SK-N-MC (cell line): ENCODE data around the gene MEIS3.

ENCODE experiments used
- DNase-seq: peaks from one replicate; pipeline ENCODE4 v3.0.0-alpha.2; 2011; ENCODE audit warnings: low read depth, low spot score
- H3K27ac ChIP-seq: fragments of 200-600 bp; sonication (generic); 2 replicates; pipeline ENCODE4 v1.5.1; 2016; ENCODE audit warnings: mixed run types
- H3K36me3 ChIP-seq: fragments of 200-600 bp; sonication (generic); 2 replicates; pipeline ENCODE4 v1.6.1; 2017; ENCODE audit warnings: antibody characterized with exemption, low read length, mixed read lengths; ENCODE audit not compliant: insufficient read depth
- H3K4me3 ChIP-seq: fragments of 200-600 bp; sonication (generic); 2 replicates; pipeline ENCODE4 v1.5.1; 2016
- H3K9ac ChIP-seq: fragments of 200-600 bp; sonication (generic); 2 replicates; pipeline ENCODE4 v1.8.0; 2017; ENCODE audit warnings: mixed run types, mixed read lengths; ENCODE audit not compliant: insufficient read length
- H3K9me3 ChIP-seq: fragments of 200-600 bp; sonication (generic); 2 replicates; pipeline ENCODE4 v1.6.1; 2017; ENCODE audit warnings: low read depth, mild to moderate bottlenecking, antibody characterized with exemption, low read length, moderate library complexity, mixed read lengths
- EZH2 ChIP-seq: fragments of 200-600 bp; sonication (generic); IDR thresholded peaks from one replicate; pipeline ENCODE4 v1.6.1; 2017; ENCODE audit warnings: antibody characterized with exemption
- FOXP2 ChIP-seq: optimal IDR thresholded peaks from 2 replicates; pipeline ENCODE3; 2011; ENCODE audit warnings: mild to moderate bottlenecking, moderate library complexity; ENCODE audit not compliant: insufficient read depth; ENCODE audit errors: extremely low read length, control extremely low read depth
- POLR2AphosphoS5 ChIP-seq: IDR thresholded peaks from 2 replicates; pipeline ENCODE4 v1.6.1; 2012; ENCODE audit warnings: mild to moderate bottlenecking, low read depth, low read length, borderline replicate concordance

Gene MEIS3

GRCh38 chr19:47419030-47419783 lies at the start of gene MEIS3:
Gene MEIS3, minus strand, starts transcription at chr19:47419527. Its CDS starts 446 bp downstream, at chr19:47419081.
- Histone ChIP-seq H3K27ac (no peak within 1 kb of the TSS), H3K9me3 (no peaks in the 10 kb centered on the region), H3K4me3 (peak within 1 kb of the TSS; percentile 51), H3K36me3 (no peaks in the 10 kb centered on the region), H3K9ac (no peak within 1 kb of the TSS)
- DNase-seq = no peak
- TF ChIP-seq POLR2AphosphoS5 (no peak), FOXP2 (no peak), EZH2 (no peak)

GRCh38 chr19:47467914-47468313 lies 48.6 kb upstream of the MEIS3 start:
- no peak overlapping the region for H3K27ac ChIP-seq
- H3K9ac ChIP-seq = no peak overlapping the region

DNA sequence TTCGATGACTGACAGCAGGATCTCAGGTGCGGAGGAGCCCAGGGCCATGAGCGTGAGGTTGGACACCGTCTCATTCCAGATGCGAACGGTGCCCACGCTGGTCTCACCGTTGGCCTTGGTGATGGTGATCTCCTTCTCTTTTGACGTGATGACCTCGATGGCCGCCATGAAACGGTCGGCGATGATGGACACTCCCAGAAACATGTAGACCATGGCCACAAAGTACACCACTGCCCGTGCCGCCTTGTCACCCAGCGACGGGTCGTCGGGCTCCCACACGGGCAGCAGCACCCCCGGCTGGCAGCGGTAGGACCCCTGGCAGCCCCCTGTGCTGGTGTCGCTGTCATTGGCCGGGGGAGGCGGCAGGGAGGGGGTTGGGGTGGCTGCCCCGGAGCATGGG lies 46.6 kb upstream of the MEIS3 start:
- H3K27ac ChIP-seq = no peak overlapping the region
- H3K9ac ChIP-seq = no peak overlapping the region
- TF ChIP-seq POLR2AphosphoS5 (no peak), FOXP2 (no peak), EZH2 (no peak)

More at GRCh38 chr19:47467914-47468313, 48.6 kb upstream of the MEIS3 start:
- H3K4me3 ChIP-seq = no peak overlapping the region
- DNase-seq = no peak
- TF ChIP-seq POLR2AphosphoS5 (no peak), EZH2 (no peak), FOXP2 (no peak)
- no peaks in the 10 kb centered on the region for H3K9me3 ChIP-seq
- H3K36me3 ChIP-seq = no peaks in the 10 kb centered on the region

GRCh38 chr19:47464675-47465419 lies 45.5 kb upstream of the MEIS3 start:
- DNase-seq = no peak
- Histone ChIP-seq H3K4me3 (no peak overlapping the region), H3K9ac (no peak overlapping the region), H3K27ac (no peak overlapping the region), H3K36me3 (no peaks in the 10 kb centered on the region), H3K9me3 (no peaks in the 10 kb centered on the region)
- no peak for TF ChIP-seq POLR2AphosphoS5
- TF ChIP-seq EZH2 = no peak
- no peak for TF ChIP-seq FOXP2

More for the DNA sequence above, 46.6 kb upstream of the MEIS3 start:
- H3K36me3 ChIP-seq = no peaks in the 10 kb centered on the region
- no peak for DNase-seq
- H3K4me3 ChIP-seq = no peak overlapping the region
- no peaks in the 10 kb centered on the region for H3K9me3 ChIP-seq

DNA sequence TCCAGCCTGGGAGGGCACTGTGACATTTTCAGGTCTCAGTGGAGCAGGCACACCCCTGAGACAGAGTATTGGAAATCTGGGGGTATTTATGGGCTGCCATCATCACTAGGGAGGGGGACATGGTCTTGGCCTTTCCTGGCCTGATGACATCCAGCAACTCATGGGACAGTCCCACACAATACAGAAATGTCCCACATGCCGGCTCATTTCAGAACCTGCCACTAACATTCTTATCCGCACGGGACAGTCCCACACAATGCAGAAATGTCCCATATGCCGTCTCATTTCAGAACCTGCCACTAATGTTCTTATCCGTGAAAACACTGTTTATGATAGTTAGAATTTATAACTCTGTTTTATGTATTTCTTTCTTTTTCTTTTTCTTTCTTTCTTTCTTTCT lies 42.5 kb upstream of the MEIS3 start:
- H3K4me3 ChIP-seq = no peak overlapping the region
- no peak for DNase-seq
- no peaks in the 10 kb centered on the region for H3K36me3 ChIP-seq
- no peak overlapping the region for H3K9ac ChIP-seq
- H3K27ac ChIP-seq = no peak overlapping the region
- no peak for TF ChIP-seq EZH2
- no peak for TF ChIP-seq FOXP2
- no peak for TF ChIP-seq POLR2AphosphoS5
- H3K9me3 ChIP-seq = no peaks in the 10 kb centered on the region

GRCh38 chr19:47459477-47459876 lies 40.1 kb upstream of the MEIS3 start:
- H3K9me3 ChIP-seq = 0 out of 2 replicates have a peak, but pooled peaks cover 5% of the 10 kb centered on the region
- DNase-seq = no peak

GRCh38 chr19:47458672-47459071 lies 39.3 kb upstream of the MEIS3 start:
- no peak overlapping the region for H3K27ac ChIP-seq
- TF ChIP-seq FOXP2 = no peak
- no peak for TF ChIP-seq POLR2AphosphoS5
- DNase-seq = no peak
- no peak overlapping the region for H3K4me3 ChIP-seq
- no peaks in the 10 kb centered on the region for H3K36me3 ChIP-seq
- 0 out of 2 replicates have a peak, but pooled peaks cover 5% of the 10 kb centered on the region for H3K9me3 ChIP-seq
- no peak overlapping the region for H3K9ac ChIP-seq

More at GRCh38 chr19:47459477-47459876, 40.1 kb upstream of the MEIS3 start:
- no peak overlapping the region for H3K4me3 ChIP-seq
- H3K27ac ChIP-seq = no peak overlapping the region
- no peak for TF ChIP-seq EZH2
- no peak for TF ChIP-seq FOXP2
- TF ChIP-seq POLR2AphosphoS5 = no peak
- no peaks in the 10 kb centered on the region for H3K36me3 ChIP-seq
- no peak overlapping the region for H3K9ac ChIP-seq

GRCh38 chr19:47456721-47457474 lies 37.6 kb upstream of the MEIS3 start:
- Histone ChIP-seq H3K36me3 (no peaks in the 10 kb centered on the region), H3K9me3 (0 out of 2 replicates have a peak, but pooled peaks cover 5% of the 10 kb centered on the region), H3K9ac (no peak overlapping the region), H3K27ac (no peak overlapping the region), H3K4me3 (no peak overlapping the region)
- TF ChIP-seq FOXP2 = no peak
- no peak for TF ChIP-seq POLR2AphosphoS5
- no peak for TF ChIP-seq EZH2
- no peak for DNase-seq
